Aorta (tissue), 5 donors: ENCODE data around the gene RLN3. TPM values are rescaled to one million over a fixed set of nuclear protein-coding genes. Genes with fewer than 3 reads are reported as not detected.
"Not testable (repeated sequence)": the region's sequence is repeated elsewhere in the genome, so short reads cannot be mapped to it uniquely, and the experiment has no call there.

ENCODE experiments used
- ATAC-seq: fragments of 200-7000 bp; cut with Tn5 transposase; one replicate; pipeline ENCODE4 v1.9.1; 2022; ENCODE audit warnings: moderate library complexity; ENCODE audit not compliant: low FRiP score
- DNase-seq, 2 donors: peaks; one replicate each; pipeline ENCODE4 v3.0.0-alpha.2; 2020
- H3K27ac ChIP-seq, 2 donors: one replicate each; pipeline ENCODE4 v1.5.1; 2013; ENCODE audit warnings: low read length in 2 of 2, mild to moderate bottlenecking in 2 of 2, moderate library complexity in 2 of 2, control low read depth in 1 of 2, inconsistent platforms in 1 of 2, low read depth in 1 of 2
- H3K27me3 ChIP-seq, 2 donors: one replicate each; pipeline ENCODE4 v1.6.1; 2013; ENCODE audit warnings: control low read depth in 1 of 2, low read length in 1 of 2, mild to moderate bottlenecking in 1 of 2, moderate library complexity in 1 of 2; ENCODE audit not compliant: insufficient read depth in 2 of 2, control insufficient read depth in 1 of 2
- H3K36me3 ChIP-seq, 2 donors: one replicate each; pipeline ENCODE4 v1.6.1; 2013; ENCODE audit warnings: control low read depth in 1 of 2, low read length in 1 of 2, mild to moderate bottlenecking in 1 of 2; ENCODE audit not compliant: insufficient read depth in 2 of 2, control insufficient read depth in 1 of 2
- H3K4me1 ChIP-seq, 2 donors: one replicate each; pipeline ENCODE4 v1.6.1; 2013; ENCODE audit warnings: low read length in 2 of 2, control low read depth in 1 of 2, mild to moderate bottlenecking in 1 of 2, moderate library complexity in 1 of 2; ENCODE audit not compliant: insufficient read depth in 2 of 2, control insufficient read depth in 1 of 2
- H3K4me3 ChIP-seq, 2 donors: one replicate each; pipeline ENCODE4 v1.5.1; 2013; ENCODE audit warnings: low read length in 2 of 2, control low read depth in 1 of 2, mild to moderate bottlenecking in 1 of 2
- H3K9me3 ChIP-seq: one replicate; pipeline ENCODE4 v1.6.1; 2013; ENCODE audit warnings: mild to moderate bottlenecking, low read length; ENCODE audit not compliant: control insufficient read depth
- WGBS, 2 donors: extraction: QIAGEN DNeasy Blood & Tissue Kit; methylation state at CpG; one replicate each; pipeline ENCODE4 v1.1.7; 2013; 5-methylcytosine and 5-hydroxymethylcytosine counted together
- intact Hi-C, 2 donors: fragments of 100-400 bp; cut with DNase I; formaldehyde crosslinking; loops; one replicate each; pipeline versions ENCODE4 v1.14.2 to v1.15.0; 2022
- polyA plus RNA-seq, 2 donors: library from polyadenylated mRNA; stranded (reverse); fragments of 200-250 nt; gene quantifications; one replicate each; pipeline ENCODE4 v1.2.3, GENCODE V29; 2013
- total RNA-seq, 2 donors: library from RNA; stranded (reverse); fragmentation: NEBNext Ultra II Directional; extraction: Animal tissue kit (Norgen Biotek cat#: 25700); gene quantifications; one replicate each; pipeline ENCODE4 v1.2.1, GENCODE V29; 2021
- donor health status: healthy with polysubstance abuse.
- donor health status: Bipolar disorder and iron deficiency.
- donor health status: DM: no; HTN: no; CAD: no.
- donor health status: DM: no; HTN: no; CAD: no.
- donor health status: DM: yes; HTN: yes; CAD: no.

RLN3 gene
- total and polyA plus RNA-seq, 4 donors, result not detected

DNA sequence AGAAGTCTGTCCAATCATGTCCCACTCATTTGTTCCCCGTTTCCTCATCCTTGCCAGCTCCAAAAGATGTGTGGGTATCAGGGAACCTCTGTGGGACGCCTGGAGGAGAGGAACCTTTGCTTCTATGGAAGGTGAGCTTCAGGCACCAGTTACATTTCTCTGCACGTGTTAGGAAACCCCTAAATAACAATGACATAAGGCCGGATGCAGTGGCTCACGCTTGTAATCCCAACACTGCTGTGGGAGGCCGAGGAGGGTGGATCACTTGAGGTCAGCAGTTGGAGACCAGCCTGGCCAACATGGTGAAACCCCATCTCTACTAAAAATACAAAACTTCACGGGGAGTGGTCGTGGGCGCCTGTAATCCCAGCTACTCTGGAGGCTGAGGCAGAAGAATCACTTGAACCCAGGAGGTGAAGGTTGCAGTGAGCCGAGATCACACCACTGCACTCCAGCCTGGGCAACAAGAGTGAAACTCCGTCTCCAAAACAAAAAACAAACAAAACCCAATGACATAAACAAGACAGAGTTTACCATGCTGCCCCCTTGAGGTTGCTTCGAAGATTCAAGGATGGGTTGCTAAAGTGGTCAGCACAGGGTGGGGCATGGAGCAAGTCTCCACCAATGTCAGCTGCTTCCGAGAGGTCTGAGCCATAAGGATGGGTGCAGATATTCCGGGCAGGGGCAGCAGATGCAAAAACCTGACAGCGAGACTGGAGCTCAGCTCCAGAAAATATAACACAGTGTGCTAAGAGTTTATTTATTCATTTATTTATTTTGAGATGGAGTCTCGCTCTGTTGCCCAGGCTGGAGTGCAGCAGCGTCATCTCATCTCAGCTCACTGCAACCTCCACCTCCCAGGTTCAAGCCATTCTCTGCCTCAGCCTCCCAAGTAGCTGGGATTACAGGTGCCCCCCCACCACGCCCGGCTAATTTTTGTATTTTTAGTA is 15.0 kb downstream of the RLN3 start:
- H3K9me3 ChIP-seq, H3K27me3 ChIP-seq, H3K4me1 ChIP-seq, H3K27ac ChIP-seq, intact Hi-C loops, H3K4me3 ChIP-seq, H3K36me3 ChIP-seq: not testable (repeated sequence)
- 67 to 73% methylated on average over 19 of the region's 19 CpGs for WGBS, 2 donors
- DNase-seq, result peak in 1 of 2 donors; percentile 53
- ATAC-seq, result peak; percentile 78

- H3K36me3 ChIP-seq, ATAC-seq, H3K4me3 ChIP-seq, H3K9me3 ChIP-seq, H3K27me3 ChIP-seq, H3K4me1 ChIP-seq, H3K27ac ChIP-seq, intact Hi-C loops, DNase-seq: not testable (repeated sequence)
- 97 to 98% methylated on average over 10 of the region's 10 CpGs for WGBS, 2 donors
These were observed 19.9 kb downstream of the RLN3 start for GRCh38 chr19:14047866-14048265.

- ATAC-seq (no peak), DNase-seq (peak; percentile 66 to 89)
- H3K9me3 ChIP-seq, result no peaks in the 10 kb centered on the region
- H3K4me1 ChIP-seq, result no peaks in the 10 kb centered on the region
- no peaks in the 10 kb centered on the region for H3K36me3 ChIP-seq
- no peak overlapping the region for H3K4me3 ChIP-seq
- 82 to 83% methylated on average over 8 of the region's 8 CpGs for WGBS, 2 donors
- no peaks in the 10 kb centered on the region for H3K27me3 ChIP-seq
- no peak overlapping the region for H3K27ac ChIP-seq
- intact Hi-C loops, result no loop called here
These were observed 20.6 kb downstream of the RLN3 start for GRCh38 chr19:14048443-14049153.

- ATAC-seq (no peak), DNase-seq (no peak)
- H3K27ac ChIP-seq, result no peak overlapping the region
- no peaks in the 10 kb centered on the region for H3K9me3 ChIP-seq
- no peak overlapping the region for H3K4me3 ChIP-seq
- H3K27me3 ChIP-seq, result no peaks in the 10 kb centered on the region
- WGBS, 2 donors, result 97 to 100% methylated on average over 4 of the region's 4 CpGs
- no peaks in the 10 kb centered on the region for H3K36me3 ChIP-seq
- intact Hi-C loops, result no loop called here
- H3K4me1 ChIP-seq, result no peaks in the 10 kb centered on the region
These were observed 22.6 kb downstream of the RLN3 start for GRCh38 chr19:14050512-14050911.

DNA sequence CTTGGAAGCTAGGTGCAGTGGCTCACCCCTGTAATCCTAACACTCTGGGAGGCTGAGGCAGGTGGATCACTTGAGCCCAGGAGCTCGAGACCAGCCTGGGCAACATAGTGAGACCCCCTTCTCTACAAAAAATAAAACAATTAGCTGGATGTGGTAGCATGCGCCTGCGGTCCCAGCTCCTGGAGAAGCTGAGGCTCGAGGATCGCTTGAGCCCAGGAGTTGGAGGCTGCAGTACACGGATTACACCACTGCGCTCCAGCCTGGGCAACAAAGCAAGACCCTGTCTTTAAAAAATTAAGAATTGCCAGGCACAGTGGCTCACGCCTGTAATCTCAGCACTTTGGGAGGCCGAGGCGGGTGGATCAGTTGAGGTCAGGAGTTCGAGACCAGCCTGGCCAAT is 23.0 kb downstream of the RLN3 start:
- WGBS, 2 donors, result 94 to 95% methylated on average over 11 of the region's 11 CpGs
- H3K9me3 ChIP-seq, H3K27me3 ChIP-seq, H3K4me1 ChIP-seq, H3K4me3 ChIP-seq, H3K27ac ChIP-seq, DNase-seq, ATAC-seq, H3K36me3 ChIP-seq, intact Hi-C loops: not testable (repeated sequence)

- Histone ChIP-seq H3K27me3 (no peaks in the 10 kb centered on the region), H3K27ac (no peak overlapping the region), H3K4me1 (no peaks in the 10 kb centered on the region), H3K36me3 (no peaks in the 10 kb centered on the region), H3K4me3 (no peak overlapping the region), H3K9me3 (no peaks in the 10 kb centered on the region)
- WGBS, 2 donors, result 82 to 86% methylated on average over 9 of the region's 9 CpGs
- intact Hi-C loops, result no loop called here
- DNase-seq (no peak), ATAC-seq (no peak)
These were observed 24.0 kb downstream of the RLN3 start for GRCh38 chr19:14051980-14052379.

DNA sequence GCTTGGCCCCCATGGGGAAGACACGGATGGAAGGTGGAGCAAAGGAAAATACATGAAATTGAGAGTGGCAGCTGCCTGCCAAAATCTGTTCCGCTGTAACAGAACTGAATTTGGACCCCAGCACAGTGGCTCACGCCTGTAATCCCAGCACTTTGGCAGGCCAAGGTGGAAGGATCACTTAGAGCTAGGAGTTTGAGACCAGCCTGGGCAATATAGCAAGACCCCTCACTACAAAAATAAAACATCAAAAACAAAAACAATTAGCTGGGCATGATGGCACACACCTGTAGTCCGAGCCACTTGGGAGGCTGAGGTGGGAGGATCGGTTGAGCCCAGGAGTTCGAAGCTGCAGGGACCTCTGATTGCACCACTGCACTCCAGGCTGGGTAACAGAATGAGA is 24.5 kb downstream of the RLN3 start:
- no peaks in the 10 kb centered on the region for H3K9me3 ChIP-seq
- no peak for ATAC-seq
- H3K36me3 ChIP-seq, result no peaks in the 10 kb centered on the region
- no peak overlapping the region for H3K4me3 ChIP-seq
- no peak overlapping the region for H3K27ac ChIP-seq
- intact Hi-C loops, result no loop called here
- no peaks in the 10 kb centered on the region for H3K4me1 ChIP-seq
- WGBS, 2 donors, result 91 to 97% methylated on average over 6 of the region's 6 CpGs
- H3K27me3 ChIP-seq, result no peaks in the 10 kb centered on the region
- no peak for DNase-seq

GRCh38 chr19:14053032-14053431 is 25.1 kb downstream of the RLN3 start:
- no peaks in the 10 kb centered on the region for H3K4me1 ChIP-seq
- intact Hi-C loops, result no loop called here
- H3K27ac ChIP-seq, result no peak overlapping the region
- no peaks in the 10 kb centered on the region for H3K27me3 ChIP-seq
- H3K36me3 ChIP-seq, result no peaks in the 10 kb centered on the region
- 95 to 98% methylated on average over 3 of the region's 3 CpGs for WGBS, 2 donors
- no peaks in the 10 kb centered on the region for H3K9me3 ChIP-seq
- H3K4me3 ChIP-seq, result no peak overlapping the region
- DNase-seq (no peak), ATAC-seq (no peak)

GRCh38 chr19:14053500-14053899 is 25.6 kb downstream of the RLN3 start:
- DNase-seq, result no peak
- H3K4me3 ChIP-seq, result no peak overlapping the region
- no peaks in the 10 kb centered on the region for H3K4me1 ChIP-seq
- ATAC-seq, result no peak
- H3K36me3 ChIP-seq, result no peaks in the 10 kb centered on the region
- H3K9me3 ChIP-seq, result no peaks in the 10 kb centered on the region
- H3K27me3 ChIP-seq, result no peaks in the 10 kb centered on the region
- intact Hi-C loops, result no loop called here
- no peak overlapping the region for H3K27ac ChIP-seq
- 91 to 95% methylated on average over 11 of the region's 11 CpGs for whole genome bisulfite sequencing, 2 donors
